NCI-H2107 treated with DMSO at 0.1 percent for 48 hours (cell line): ENCODE data around the gene SMARCA4.

Experiments used
- DNase-seq: peaks from one replicate; lab custom pipeline; 2025; ENCODE audit not compliant: unreplicated experiment; lab: John Stamatoyannopoulos, UW

Gene SMARCA4

DNA sequence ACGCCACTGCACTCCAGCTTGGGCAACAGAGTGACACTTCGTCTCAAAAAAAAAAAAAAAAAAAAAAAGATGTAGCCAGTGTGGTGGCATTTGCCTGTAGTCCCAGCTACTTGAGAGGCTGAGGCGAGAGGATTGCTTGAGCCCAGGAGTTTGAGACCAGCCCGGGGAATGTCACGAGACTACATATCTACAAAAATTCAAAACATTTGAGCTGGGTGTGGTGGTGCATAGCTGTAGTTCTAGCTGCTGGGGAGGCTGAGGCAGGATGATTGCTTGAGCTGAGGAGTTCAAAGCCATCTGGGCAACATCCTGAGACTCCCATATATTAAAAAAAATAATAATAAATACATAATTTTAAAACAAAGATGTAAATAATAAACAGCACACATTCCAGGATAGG is 46.6 kb downstream of the SMARCA4 start:
- no peak for DNase-seq

DNA sequence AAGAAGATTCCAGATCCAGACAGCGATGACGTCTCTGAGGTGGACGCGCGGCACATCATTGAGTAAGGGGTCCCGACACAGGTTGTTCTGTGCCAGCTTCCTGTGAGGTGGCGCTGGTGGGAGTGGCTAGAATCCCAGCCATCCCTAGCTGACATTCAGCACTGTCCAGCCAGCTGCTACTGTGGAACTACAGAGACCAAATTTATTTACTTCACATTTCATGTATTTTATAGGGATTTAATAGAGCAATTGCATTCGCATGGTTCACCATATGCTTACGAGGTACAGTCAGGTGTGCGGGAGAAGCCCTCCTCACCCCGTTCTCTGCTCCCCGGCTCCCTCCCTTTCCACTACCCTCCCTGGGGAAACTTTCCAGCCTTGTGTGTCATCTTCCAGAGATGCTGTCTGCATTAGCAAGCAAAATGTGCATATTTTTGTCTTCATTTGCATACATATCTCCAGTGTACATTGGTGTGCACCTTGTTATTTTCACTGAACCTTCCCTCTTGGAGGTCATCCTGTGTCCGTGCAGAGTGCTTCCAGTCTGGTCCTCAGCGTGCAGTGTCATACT is 47.2 kb downstream of the SMARCA4 start:
- DNase-seq, result no peak

DNA sequence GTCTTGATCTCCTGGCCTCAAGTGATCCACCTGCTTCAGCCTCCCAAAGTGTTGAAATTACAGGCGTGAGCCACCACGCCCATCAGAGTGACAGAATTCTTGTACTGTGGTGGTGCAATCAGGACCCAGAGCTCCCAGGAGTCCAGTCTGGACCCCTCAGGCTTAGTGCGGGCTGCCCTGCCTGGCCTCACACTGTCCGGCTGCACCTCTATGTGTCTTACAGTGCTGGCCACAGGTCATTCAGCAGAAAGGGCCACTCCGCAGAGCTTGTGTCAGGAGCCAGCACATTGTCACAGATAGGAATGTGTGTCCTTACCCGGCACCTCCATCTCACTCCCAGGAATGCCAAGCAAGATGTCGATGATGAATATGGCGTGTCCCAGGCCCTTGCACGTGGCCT is 49.2 kb downstream of the SMARCA4 start:
- no peak for DNase-seq

DNA sequence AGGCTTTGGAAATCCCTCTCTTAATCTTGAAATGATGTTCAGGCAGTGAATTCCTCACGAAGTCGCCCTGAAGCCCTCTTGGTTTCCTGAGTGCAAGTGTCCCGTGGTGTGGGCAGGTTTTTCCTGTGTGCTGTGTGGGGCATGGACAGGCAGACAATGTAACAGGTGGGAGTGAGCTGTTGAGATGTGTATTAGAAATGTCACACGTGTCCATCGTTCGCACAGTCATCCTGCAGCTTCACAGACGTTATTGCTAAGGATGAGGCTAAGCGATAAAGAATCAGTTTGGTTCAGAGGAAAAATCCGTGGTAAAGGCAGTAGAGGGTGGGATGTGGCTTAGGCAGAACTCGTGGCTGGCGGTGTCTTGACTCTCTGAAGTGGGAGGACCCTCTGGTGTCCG is 51.7 kb downstream of the SMARCA4 start:
- DNase-seq, result no peak

DNA sequence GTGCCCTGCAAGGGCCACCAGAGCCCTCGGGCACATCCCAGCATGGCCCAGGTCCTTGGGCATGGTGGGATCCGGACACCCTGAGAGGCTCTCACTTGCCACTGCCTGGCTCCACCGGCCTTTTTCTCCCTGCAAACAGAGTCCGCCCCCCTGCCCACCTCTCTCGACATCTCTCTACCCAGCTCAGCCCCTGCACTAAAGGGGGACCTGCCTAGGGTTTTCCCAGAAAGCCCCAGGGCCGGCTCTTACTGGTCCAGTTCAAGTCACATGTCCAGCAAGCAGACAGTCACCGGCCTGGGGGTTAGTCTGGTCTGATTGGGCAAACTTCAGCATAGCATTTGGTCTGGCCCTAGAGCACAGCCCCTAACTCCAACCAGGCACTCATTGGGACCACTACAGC is 52.9 kb downstream of the SMARCA4 start:
- no peak for DNase-seq

DNA sequence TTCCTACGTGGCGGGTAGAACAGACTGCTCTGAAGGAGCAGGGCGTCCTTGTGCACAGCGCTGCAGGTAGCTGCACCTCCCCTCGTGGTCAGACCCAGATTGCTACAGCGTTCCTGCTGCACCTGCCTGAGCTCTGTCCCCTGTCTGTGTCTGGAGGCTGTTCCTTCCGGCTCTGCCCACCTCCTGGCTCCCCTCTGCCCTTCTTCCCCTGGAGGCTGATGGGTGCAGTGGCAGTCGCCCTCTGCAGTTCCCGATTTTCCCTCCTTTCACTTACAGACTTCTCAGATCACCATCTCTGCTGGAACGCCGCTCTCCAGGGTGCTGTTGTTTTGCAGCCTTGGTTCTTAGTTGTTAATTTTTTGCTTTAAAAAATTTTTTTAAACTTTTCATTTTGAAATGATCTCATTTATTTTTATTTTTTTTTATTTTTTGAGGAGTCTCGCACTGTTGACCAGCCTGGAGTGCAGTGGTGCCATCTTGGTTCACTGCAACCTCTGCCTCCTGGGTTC is 53.6 kb downstream of the SMARCA4 start:
- no peak for DNase-seq

DNA sequence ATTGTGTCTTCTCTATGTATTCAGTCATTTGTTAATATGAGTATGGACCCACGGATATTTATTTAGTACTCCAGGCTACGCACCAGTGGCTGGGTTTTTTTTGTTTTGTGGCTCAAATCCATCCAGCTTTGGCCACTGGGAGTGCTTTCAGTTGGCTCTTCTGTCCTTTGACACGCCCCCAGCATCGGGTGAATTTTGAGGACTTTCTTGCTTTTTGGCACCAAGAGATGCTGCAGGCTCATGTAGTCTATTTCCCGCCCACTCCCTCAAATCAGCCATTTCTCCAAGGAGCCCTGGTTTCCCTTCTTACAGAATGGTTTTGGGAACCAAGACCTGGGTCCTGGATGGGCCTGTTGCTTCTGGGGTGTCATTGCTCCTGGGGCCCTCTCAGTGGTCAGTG is 55.8 kb downstream of the SMARCA4 start:
- no peak for DNase-seq

DNA sequence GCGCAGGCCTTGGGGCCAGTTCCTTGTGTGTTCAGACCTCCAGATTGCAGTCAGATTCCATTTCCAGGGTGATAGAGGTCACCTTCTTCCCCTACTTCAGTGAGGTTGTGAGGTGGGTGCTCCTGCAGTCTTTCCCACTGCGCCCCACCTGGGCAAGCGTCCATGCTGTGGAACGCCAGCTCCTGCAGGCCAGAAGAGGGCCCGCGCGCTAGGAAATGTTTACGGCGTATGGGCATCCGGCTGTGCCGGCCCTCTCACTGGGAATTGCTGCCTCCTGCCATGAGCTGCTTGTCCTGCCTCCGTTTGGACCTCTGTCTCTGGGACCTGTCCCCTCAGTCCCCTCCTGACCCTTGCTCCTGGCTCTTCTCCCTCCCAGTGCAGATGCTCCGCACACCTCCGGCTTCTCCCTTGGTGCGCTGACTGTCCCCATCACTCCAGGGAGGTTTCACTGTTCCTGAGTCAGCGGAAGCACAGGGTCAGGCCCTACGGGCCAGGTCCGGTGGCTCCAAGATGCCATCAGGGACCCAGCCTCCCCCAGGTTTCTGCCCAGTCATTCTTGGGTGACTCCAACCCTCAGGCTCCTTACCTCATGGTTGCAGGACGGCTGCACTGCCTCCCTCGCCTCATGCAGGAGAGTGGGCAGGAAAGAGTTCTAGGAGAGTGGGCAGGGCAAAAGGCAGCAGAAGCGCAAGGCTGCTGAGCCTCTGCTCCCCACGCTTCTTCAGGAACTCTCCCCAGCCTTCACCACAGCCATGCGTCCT is 56.6 kb downstream of the SMARCA4 start:
- no peak for DNase-seq

DNA sequence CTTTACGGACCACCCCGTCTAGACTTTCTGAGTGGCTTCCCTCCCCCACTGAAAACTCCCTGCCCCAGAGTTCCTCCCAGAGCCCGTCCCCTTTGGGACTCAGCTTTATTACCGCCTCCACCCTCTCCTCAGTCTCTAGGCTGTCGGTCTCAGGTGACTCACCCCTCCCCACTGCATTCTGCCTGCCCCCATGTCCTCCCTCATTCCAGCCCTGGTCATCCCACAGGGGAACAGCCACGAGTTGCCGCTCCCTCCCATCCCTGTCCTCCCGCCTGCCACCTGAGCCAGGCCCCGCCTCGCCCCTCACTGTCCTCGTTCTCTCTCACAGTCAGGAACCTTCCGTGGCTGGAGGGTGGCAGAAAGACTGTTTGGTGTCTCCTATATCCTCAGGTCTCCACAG is 57.3 kb downstream of the SMARCA4 start:
- DNase-seq, result no peak

DNA sequence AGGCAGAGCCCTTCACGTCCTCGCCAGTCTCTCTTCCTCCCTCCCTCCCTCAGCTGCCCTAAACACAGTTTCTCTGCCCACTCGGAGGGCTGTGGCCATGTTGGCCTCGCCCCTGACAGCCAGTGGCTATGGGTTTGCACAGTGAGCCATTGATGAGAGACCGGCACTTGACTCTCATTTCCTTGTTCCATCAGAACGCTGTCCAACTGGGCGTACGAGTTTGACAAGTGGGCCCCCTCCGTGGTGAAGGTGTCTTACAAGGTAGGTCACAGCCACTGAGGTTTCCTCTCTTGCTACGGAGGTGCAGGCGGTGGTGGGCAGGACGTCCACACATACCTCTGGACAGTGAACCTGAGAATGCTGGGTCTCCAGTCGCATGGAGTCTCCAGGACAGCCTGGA is 57.9 kb downstream of the SMARCA4 start:
- no peak for DNase-seq

DNA sequence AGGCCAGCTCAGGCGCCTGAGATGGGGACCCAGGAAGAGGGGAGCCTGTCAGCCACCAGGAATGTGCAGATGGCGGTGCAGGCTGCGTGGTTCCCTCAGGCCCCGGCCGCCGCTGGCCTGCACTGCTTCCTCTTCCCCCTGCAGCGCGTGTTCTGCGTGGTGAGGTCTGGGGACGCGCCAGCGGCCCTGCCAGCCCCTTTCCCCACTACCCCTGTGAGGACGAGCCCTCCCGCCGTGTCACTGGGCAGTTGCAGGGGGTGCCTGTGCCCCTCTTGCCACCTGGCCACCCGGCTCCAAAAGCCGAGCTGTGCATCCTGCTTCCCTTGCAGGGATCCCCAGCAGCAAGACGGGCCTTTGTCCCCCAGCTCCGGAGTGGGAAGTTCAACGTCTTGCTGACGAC is 58.4 kb downstream of the SMARCA4 start:
- no peak for DNase-seq

DNA sequence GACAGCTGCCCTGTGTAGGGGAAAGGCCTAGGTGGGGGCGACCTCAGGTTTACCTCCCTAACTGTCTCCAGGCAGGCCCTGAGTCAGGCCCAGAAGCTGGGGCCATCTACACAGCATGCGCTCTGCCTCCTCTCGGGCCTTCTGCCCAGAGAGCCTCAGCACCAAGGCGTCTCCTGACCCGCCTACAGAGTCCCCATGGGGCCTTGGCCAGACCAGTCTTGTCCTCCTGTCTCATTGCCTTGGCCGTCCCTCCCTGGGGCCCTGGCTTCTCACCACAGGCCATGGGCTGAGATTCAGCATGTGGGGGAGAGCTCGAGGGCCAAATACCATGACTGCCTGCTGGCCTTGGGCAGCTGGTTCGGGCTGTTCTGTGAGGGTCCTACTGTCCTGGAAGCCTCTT is 59.0 kb downstream of the SMARCA4 start:
- no peak for DNase-seq

DNA sequence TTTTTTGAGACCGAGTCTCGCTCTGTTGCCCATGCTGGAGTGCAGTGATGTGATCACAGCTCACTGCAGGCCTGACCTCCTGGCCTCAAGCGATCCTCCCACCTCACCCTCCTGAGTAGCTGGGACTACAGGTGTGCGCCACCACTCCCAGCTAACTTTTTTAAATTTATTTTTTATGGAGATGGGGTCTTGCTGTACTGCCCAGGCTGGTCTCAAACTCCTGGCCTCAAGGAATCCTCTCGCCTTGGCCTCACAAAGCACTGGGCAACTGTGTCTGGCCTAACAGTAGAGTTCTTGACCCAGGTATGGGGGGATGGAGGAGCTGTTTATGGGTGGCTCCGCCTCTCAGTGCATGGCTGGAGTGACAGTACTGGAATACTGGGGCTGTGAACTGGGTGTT is 59.6 kb downstream of the SMARCA4 start:
- no peak for DNase-seq

DNA sequence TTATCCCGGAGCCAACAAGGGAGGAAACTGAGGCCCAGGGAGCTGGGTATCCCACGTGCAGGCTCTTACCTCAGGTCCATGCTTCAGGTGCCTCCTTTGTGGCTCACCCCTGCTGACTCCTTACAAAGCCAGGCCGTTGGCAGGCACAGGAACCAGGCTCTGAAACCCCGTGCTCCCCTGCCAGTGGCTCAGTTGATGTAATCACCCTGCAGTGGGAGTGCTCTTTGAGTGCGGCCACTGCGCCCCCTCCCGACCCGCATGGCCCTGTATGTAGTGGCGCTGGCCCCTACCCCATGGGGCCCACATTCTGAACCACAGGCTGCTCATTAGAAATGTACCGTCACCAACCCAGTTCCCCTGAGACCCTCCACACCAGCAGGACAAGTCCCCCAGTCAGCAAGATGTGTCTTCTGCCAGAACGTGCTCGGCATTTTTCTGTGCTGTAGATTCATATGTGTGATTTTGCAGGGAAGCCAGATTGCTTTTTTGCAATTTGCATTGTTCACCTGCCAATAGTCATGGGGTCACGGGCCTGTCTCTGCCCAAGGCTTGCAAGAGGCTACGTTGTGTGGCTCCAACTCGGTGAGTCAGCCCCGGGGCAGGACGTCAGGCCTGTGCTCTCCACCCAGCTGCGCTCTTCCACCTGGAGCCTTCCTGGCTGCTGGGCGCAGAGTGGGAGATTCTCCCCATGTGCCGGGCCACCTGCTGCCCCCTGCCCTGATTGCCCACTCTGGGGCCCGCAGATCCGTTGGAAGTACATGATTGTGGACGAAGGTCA is 60.3 kb downstream of the SMARCA4 start:
- no peak for DNase-seq

DNA sequence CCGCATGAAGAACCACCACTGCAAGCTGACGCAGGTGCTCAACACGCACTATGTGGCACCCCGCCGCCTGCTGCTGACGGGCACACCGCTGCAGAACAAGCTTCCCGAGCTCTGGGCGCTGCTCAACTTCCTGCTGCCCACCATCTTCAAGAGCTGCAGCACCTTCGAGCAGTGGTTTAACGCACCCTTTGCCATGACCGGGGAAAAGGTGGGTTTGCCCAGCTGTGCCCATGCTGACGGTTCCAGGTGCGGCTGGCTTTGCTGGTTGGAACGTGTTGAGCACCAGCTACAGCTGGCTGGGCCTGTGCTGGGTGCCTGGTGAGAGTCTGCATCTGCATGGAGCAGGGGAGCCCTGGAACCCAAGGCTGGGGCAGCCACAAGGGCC is 60.9 kb downstream of the SMARCA4 start:
- DNase-seq, result no peak

DNA sequence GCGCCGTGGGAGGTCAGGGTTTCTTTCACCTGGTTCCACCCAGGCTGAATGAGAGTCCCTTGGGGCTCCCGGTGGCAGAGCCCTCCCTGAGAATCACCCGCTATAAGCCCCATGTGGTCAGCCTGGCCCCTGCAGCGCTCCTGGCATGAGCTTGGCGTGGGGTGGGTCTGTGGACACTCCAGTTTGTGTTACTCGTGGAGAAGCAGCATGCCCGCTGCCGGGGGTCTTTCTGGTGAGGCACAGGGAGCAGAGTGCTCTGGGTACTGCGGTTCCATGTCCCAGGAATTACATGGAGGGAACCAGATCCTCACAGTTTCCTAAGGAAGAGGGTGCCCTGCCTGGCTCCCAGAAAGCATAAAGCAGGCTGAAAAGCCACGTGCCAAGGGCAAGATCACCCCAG is 62.2 kb downstream of the SMARCA4 start:
- no peak for DNase-seq

DNA sequence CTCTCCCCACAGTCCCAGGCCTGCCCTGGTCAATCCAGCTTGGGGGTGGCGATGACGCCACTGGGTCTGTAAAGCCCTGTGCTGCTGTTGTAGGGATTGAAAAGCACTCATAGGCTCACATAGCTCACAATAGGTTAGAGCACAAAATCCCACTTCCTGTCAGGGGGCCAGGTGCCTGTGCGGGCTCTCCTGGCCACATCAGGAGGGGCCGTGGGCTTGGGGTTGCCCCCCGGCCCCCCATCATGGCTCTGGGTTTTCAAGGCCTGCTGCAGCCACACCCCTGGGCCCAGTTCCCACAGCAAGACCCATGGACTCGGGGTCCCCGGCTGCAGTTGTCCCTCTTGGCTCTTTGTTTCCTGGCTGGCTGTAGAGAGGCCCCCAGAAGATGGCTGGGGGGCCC is 62.9 kb downstream of the SMARCA4 start:
- DNase-seq, result no peak

DNA sequence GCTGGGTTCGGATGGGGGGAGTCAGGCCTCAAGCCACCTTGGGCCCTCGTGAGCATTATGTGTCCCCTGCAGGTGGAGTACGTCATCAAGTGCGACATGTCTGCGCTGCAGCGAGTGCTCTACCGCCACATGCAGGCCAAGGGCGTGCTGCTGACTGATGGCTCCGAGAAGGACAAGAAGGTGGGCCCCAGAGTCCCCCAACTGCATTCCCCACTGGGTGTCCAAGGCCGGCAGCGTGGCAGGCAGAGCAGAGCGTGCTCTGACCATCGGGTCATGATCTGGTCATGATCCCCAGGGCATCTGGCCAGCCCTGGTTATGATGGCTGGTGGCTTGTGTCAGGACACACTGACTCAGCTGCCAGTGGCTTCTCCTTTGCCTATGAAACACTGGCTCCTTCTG is 63.4 kb downstream of the SMARCA4 start:
- no peak for DNase-seq

DNA sequence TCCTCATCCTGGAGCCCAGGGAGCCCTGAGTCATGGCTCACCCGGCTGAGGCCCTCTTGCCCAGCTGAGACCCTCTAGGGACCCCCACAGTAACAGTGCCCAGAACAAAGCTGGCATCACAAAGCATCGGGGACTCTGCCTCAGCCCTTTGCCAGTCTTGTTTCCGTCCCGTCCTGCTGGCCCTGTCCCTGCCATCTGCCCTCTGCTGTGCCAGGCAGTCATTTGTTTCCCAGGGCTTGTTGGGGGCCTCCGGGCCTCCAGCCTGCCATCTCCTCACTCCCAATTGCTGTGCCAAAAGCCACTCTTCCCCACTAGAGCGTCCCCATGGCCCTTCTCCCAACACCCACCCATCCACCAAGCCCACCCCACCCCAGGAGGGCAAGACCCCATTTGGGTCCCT is 64.2 kb downstream of the SMARCA4 start:
- no peak for DNase-seq

DNA sequence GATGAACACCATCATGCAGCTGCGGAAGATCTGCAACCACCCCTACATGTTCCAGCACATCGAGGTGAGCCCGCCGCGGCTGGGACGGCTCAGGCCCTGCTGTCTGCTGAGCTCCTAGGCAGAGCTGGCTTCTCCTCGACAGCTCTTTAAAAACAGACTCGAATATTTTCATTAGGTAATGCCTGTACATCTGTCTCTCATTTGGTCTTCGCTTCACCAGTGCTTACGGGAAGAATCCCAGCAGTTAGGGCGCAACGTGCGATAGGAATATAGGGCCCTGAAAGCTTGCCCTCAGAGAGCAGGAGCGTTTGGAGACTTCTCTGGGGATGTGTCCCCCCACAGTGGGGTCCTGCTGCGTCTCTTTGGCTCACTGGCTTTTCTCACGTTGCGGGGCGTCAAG is 64.6 kb downstream of the SMARCA4 start:
- DNase-seq, result no peak

DNA sequence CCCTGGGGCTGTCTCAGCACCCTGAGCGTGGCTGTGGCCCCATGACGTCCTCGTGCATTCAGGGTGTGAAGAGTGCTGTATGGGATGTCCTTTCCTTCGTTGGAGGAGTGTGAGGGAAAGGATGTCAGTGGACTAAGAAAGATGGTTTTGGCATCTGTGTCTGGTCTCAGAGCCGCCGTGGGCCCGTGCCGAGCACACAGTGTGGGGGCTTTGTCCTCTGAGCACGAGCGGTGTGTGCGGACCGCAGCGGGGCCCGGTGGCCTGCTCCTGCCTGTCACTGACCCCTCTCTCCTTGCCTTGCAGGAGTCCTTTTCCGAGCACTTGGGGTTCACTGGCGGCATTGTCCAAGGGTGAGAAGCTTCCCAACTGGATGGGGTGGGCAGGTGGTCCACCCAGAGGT is 65.2 kb downstream of the SMARCA4 start:
- DNase-seq, result no peak

DNA sequence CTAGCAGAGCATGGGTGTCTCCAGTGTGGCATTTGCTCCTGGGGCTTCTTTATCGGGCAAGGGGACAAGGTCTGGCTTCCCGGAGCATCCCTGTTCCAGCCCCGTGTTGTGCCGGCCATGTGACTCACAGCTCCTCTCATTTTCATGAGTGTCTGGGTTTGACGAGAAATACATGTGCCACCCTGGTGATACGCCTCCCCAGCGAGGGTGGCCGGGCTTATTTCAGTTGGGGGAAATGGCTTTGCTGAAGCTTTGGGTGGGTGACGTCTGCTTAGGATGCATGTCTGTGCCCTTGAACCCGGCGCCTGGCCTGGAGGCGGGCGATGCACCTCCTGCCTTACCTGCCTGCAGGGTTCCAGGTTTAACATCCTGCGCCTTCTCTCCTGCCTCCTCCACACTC is 66.6 kb downstream of the SMARCA4 start:
- no peak for DNase-seq
